T-helper 17 cell (primary cell): Measurements from ENCODE around the gene ENTPD3. TPM values are rescaled to one million over a fixed set of nuclear protein-coding genes. Genes with fewer than 3 reads are reported as not detected.
"Not testable (repeated sequence)": the region's sequence is repeated elsewhere in the genome, so short reads cannot be mapped to it uniquely, and the experiment has no call there.

ENCODE experiments used
- ATAC-seq: fragments of 150-1000 bp; cut with Tn5 transposase; 2 replicates; pipeline ENCODE4 v1.10.0; 2021; ENCODE audit warnings: mild to moderate bottlenecking, moderate library complexity
- DNase-seq, 3 donors: peaks; one replicate each; pipeline versions ENCODE4 v3.0.0 to v3.0.0-alpha.2; 2020 to 2021
- H3K9me3 ChIP-seq: one replicate; pipeline ENCODE4 v1.7.0; 2013; ENCODE audit warnings: low read length, mild to moderate bottlenecking; ENCODE audit not compliant: control insufficient read depth, poor library complexity, severe bottlenecking
- H3K27ac Mint-ChIP-seq: one replicate; pipeline ENCODE4 v1.8.0; 2022; ENCODE audit warnings: mild to moderate bottlenecking, moderate library complexity, mixed read lengths
- H3K27me3 Mint-ChIP-seq: one replicate; pipeline ENCODE4 v1.8.0; 2022; ENCODE audit warnings: mixed read lengths
- H3K36me3 Mint-ChIP-seq: one replicate; pipeline ENCODE4 v1.8.0; 2022; ENCODE audit warnings: low read depth, mixed read lengths
- H3K4me1 Mint-ChIP-seq: one replicate; pipeline ENCODE4 v1.8.0; 2022; ENCODE audit warnings: mild to moderate bottlenecking, mixed read lengths
- H3K4me3 Mint-ChIP-seq: one replicate; pipeline ENCODE4 v1.8.0; 2022; ENCODE audit warnings: mild to moderate bottlenecking, moderate library complexity, mixed read lengths
- total RNA-seq, 4 donors: library from RNA in 2 of 4; stranded (reverse) in 2 of 4; gene quantifications; one replicate each; pipeline ENCODE4 v1.2.3 and lab custom pipeline; 2022 to 2026

ENTPD3 gene
- total RNA-seq, 2 donors from 2014 or later = not detected

DNA sequence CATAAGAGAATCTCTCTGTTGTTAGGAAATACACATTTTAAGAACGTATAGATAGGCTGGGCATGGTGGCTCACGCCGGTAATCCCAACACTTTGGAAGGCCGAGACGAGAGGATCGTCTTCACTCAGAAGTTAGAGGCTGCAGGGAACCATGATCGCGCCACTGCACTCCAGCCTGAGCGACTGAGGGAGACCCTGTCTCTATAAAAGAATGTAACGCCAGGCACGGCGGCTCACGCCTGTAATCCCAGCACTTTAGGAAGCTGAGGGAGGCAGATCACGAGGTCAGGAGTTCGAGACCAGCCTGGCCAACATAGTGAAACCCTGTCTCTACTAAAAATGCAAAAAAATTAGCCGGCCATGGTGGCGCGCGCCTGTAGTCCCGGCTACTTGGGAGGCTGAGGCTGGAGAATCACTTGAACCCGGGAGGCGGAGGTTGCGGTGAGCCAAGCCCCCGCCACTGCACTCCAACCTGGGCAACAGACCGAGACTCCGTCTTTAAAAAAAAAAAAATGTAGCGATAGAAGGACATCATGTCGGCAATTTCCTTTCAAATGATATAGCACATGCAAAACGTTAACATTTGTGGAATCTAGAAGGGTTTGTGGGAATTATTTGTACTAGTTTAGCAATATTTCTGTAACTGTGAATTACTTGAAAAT lies 69.4 kb downstream of the ENTPD3 start:
- H3K4me3 Mint-ChIP-seq = peak overlapping the region; percentile 89
- H3K36me3 Mint-ChIP-seq = peaks cover 2% of the 10 kb centered on the region

DNA sequence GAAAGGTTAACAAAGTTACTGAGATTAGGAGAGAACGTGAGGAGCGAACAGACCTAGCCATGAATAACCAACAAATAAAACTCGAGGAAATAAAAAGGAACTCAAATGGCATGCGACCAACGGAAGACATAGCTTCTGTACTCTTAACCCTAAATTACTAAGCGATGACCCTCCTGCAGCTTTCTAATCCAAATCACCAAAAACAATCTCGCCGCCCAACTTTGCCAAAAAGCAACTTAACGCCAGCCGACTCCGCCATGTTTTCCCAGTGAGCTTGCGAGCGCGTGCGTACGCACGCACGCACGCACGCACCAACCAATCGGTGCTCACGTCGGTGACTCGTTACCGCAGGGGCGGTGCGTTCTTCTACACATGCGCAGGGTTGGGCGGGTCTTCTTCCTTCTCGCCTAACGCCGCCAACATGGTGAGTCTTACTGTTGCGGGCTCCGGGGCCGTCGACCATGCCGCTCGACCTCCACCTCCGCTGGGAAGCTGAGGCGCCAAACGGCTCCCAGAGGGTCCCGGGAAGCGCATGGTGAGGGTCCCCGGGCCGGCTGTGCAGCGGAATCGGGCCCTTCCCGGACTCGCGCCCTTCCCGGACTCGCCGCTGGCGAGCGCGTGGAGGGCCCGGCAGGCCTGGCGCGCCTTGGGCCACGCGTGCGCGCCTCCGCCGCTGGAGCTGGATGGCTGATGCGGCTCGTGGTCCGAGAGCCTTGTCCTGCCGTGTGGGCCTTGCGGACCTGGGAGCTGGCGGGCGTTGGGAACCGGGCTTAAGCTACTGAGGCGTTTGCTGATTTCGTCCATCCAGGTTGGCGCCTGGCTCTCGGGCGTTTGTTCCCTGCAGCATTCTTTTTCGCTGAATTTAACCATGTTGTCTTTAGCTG lies 70.2 kb downstream of the ENTPD3 start, which contains the start of gene RPL14:
TSS of gene RPL14 (plus strand) at position 400 of the 884 bp plus-strand sequence. CDS start at position 533, 133 bp downstream.
- peaks cover 29% of the 10 kb centered on the region for H3K4me1 Mint-ChIP-seq
- H3K9me3 ChIP-seq = no peaks in the 10 kb centered on the region
- peaks cover 2% of the 10 kb centered on the region for H3K36me3 Mint-ChIP-seq
- H3K27ac Mint-ChIP-seq = peak within 1 kb of the TSS; percentile 95
- DNase-seq (peak; percentile 86 to 88 (median 88)), ATAC-seq (peak; percentile 74)
- H3K27me3 Mint-ChIP-seq = no peaks in the 10 kb centered on the region
- H3K4me3 Mint-ChIP-seq = peak within 1 kb of the TSS; percentile 89

More for the DNA sequence above, 69.4 kb downstream of the ENTPD3 start:
- DNase-seq (no peak), ATAC-seq (no peak)
- peak overlapping the region; percentile 95 for H3K27ac Mint-ChIP-seq
- no peaks in the 10 kb centered on the region for H3K27me3 Mint-ChIP-seq
- peaks cover 31% of the 10 kb centered on the region for H3K4me1 Mint-ChIP-seq
- H3K9me3 ChIP-seq = no peaks in the 10 kb centered on the region

DNA sequence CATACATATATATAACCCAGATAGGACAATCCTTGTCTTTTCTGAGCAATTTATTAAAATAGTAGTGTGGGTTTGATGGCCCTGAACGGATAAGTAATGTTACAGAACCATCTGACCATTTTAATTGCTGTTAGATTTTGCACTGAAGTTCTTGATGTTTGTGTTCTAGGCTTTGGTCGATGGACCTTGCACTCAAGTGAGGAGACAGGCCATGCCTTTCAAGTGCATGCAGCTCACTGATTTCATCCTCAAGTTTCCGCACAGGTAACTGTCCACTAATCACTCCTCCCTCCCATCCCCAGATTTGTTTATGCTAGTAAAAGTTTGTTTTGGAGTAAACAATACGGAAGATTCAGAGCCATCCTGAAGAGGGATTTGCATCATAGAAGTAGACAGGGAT lies 71.5 kb downstream of the ENTPD3 start:
- Mint-ChIP-seq H3K27me3 (no peaks in the 10 kb centered on the region), H3K27ac (peak overlapping the region; percentile 95), H3K36me3 (peaks cover 2% of the 10 kb centered on the region), H3K4me3 (peak overlapping the region; percentile 89), H3K4me1 (peaks cover 23% of the 10 kb centered on the region)
- ATAC-seq = no peak
- DNase-seq = no peak
- no peaks in the 10 kb centered on the region for H3K9me3 ChIP-seq

DNA sequence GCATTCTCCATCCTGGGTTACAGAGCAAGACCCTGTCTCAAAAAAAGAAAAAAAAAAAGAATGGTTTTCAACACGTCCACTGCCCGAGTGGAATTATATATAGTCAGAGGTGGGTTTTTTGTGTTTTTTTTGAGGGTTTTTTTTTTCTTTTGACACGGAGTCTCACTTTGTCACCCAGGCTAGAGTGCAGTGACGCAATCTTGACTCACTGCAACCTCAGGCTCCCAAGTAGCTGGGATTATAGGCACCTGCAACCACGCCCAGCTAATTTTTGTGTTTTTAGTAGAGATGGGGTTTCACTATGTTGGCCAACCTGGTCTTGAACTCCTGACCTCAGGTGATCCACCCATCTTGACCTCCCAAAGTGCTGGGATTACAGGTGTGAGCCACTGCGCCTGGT lies 73.5 kb downstream of the ENTPD3 start:
- not testable (repeated sequence) for ATAC-seq, H3K27ac Mint-ChIP-seq, H3K36me3 Mint-ChIP-seq, H3K9me3 ChIP-seq, H3K4me3 Mint-ChIP-seq, H3K27me3 Mint-ChIP-seq, DNase-seq
- H3K4me1 Mint-ChIP-seq = peaks cover 37% of the 10 kb centered on the region

DNA sequence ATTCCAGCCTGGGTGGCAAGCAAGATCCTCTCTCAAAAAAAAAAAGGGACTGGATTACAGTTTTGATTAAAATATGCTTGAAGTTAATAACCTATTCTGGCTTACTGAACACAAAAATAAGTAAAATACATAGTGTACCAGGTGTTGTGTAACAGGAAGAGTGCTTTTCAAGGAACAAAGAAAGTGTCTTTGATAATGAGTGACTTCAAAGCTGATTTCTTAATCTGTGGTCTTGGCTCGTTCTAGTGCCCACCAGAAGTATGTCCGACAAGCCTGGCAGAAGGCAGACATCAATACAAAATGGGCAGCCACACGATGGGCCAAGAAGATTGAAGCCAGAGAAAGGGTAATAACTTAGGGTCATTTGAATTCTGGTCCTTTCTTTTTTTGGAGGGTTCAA lies 74.2 kb downstream of the ENTPD3 start:
- peaks cover 2% of the 10 kb centered on the region for H3K36me3 Mint-ChIP-seq
- ATAC-seq (no peak), DNase-seq (no peak)
- H3K9me3 ChIP-seq = no peaks in the 10 kb centered on the region
- H3K27ac Mint-ChIP-seq = no peak overlapping the region
- no peak overlapping the region for H3K4me3 Mint-ChIP-seq
- peaks cover 37% of the 10 kb centered on the region for H3K4me1 Mint-ChIP-seq
- no peaks in the 10 kb centered on the region for H3K27me3 Mint-ChIP-seq

DNA sequence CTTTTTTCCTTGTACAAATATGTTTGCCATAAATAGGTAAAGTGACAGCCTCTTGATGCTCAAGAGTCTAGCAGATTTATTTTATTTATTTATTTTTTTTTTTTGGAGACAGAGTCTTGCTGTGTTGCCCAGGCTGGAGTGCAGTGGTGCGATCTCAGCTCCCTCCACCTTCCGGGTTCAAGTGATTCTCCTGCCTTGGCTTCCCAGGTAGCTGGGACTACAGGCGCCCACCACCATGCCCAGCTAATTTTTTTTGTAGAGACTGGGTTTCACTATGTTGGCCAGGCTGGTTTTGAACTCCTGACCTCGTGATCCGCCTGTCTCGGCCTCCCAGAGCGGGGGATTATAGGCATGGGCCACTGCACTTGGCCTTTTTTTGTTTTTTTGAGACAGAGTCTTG lies 75.9 kb downstream of the ENTPD3 start:
- H3K36me3 Mint-ChIP-seq, DNase-seq, H3K9me3 ChIP-seq, H3K27ac Mint-ChIP-seq, H3K27me3 Mint-ChIP-seq, H3K4me3 Mint-ChIP-seq, ATAC-seq: not testable (repeated sequence)
- peaks cover 29% of the 10 kb centered on the region for H3K4me1 Mint-ChIP-seq

DNA sequence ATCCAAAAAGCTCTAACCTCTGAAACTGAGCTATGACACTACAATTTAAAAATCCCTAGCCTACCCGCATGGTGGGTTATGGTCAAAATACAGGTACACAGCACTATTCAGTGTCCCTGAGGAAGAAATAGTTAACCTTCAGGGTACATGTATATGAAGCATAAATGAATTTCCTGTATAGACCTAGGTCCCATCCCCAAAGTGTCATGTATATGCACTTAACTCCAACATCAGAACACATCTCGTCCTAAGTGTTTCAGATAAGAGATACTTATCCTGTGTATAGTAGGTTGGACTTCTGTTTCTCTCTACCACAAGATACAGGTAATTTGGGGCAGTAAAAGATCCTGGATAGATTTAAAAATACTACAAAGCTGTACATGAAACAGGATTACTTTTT lies 76.6 kb downstream of the ENTPD3 start:
- DNase-seq (no peak), ATAC-seq (no peak)
- no peaks in the 10 kb centered on the region for H3K9me3 ChIP-seq
- H3K4me1 Mint-ChIP-seq = peaks cover 21% of the 10 kb centered on the region
- no peaks in the 10 kb centered on the region for H3K36me3 Mint-ChIP-seq
- peak overlapping the region; percentile 41 for H3K27ac Mint-ChIP-seq
- peak overlapping the region; percentile 25 for H3K4me3 Mint-ChIP-seq
- H3K27me3 Mint-ChIP-seq = no peaks in the 10 kb centered on the region

DNA sequence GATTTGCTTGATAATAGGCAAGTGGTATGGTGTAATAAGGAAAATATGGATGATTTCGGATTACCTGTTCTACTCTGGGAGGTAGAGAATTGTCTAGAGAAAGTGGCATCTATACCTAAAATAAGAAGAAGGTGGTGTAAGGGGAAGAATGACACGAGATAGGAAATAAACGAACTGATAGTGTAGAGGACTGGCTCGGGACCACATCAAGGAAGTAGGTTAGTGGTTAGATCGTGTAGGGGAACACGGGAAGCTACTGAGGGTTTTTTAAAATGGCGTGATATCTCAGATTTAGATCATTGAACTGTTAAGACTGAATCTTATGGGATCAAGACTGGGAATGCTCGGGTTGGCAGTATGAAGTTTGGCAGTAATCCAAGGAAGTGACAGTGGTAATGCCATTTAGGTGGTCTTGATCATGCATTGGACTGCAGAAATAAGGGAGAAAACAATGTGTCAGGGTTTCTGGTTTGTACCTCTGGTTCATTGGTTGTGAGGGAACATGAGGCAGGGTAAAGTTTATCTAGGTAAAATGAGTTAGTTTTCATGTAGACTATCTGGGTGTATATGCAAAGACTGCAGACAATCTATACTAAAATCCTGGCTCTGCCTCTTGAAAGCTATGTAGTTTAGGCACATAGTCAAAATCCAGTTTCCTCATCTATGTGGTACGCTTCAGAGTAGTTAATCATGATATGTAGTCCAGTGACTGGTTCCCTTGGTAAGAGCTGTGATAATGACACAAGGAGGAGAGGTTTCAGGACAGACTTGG lies 77.5 kb downstream of the ENTPD3 start:
- peaks cover 17% of the 10 kb centered on the region for H3K4me1 Mint-ChIP-seq
- peak overlapping the region; percentile 41 for H3K27ac Mint-ChIP-seq
- H3K36me3 Mint-ChIP-seq = no peaks in the 10 kb centered on the region
- peak overlapping the region; percentile 41 for H3K4me3 Mint-ChIP-seq
- H3K9me3 ChIP-seq = no peaks in the 10 kb centered on the region
- H3K27me3 Mint-ChIP-seq = no peaks in the 10 kb centered on the region
- DNase-seq (no peak), ATAC-seq (peak; percentile 96)

DNA sequence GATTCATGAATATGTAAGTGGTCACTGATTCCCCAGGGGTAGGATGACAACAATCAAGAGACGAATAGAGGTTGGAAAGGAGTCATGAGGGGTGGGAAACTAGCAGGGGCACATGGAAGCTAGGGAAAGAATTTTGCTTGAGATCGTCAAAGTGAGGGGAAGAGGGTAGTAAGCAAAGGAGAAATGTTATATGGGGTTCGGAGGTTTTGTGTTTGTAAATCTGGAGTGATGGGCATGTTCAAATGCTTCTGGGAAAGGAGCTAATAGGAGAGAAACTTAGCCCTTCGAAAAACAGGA lies 78.1 kb downstream of the ENTPD3 start:
- Mint-ChIP-seq H3K27me3 (no peaks in the 10 kb centered on the region), H3K4me3 (no peak overlapping the region), H3K4me1 (peaks cover 17% of the 10 kb centered on the region), H3K36me3 (no peaks in the 10 kb centered on the region), H3K27ac (peak overlapping the region; percentile 41)
- ATAC-seq = no peak
- no peaks in the 10 kb centered on the region for H3K9me3 ChIP-seq
- no peak for DNase-seq

DNA sequence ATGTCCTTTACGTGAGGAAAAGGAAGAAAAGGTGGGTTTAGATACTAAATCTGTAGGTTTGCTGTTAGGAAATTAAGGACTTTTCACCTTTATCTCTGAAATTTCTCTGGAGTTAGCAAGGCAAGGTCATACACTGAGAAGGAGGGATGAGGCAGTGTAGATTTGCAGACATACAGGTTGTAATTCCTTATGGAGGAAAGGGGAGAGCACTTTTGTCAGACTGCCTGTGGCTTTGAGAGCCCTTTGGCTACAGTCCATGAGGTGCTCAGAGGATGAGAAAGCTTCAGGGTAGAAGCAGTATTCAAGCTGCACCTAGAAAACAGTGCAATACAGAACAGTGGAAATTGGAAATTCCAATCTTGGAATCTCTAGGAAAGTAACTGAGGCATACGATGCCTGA lies 78.5 kb downstream of the ENTPD3 start:
- Mint-ChIP-seq H3K4me3 (peak overlapping the region; percentile 13), H3K36me3 (no peaks in the 10 kb centered on the region), H3K27ac (peak overlapping the region; percentile 41), H3K27me3 (no peaks in the 10 kb centered on the region), H3K4me1 (peaks cover 17% of the 10 kb centered on the region)
- H3K9me3 ChIP-seq = no peaks in the 10 kb centered on the region
- ATAC-seq (no peak), DNase-seq (no peak)

DNA sequence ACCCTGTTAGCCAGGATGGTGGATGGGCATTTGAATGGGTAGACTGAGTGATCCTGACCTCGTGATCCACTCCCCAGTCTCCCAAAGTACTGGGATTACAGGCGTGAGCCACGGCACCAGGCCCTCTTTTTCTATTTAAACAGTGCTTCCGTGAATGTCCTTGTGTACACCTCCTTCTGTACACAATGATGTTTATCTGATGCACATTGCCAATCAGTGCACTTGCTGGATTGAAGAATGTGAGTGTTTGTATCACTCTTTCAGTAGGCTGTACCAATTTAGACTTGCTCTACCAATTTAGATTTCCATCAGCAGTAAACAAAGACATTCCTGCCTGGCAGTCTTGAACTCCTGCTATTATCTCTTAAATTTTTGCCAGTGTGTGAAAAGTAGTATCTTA lies 81.0 kb downstream of the ENTPD3 start:
- peaks cover 17% of the 10 kb centered on the region for H3K4me1 Mint-ChIP-seq
- no peak for ATAC-seq
- no peaks in the 10 kb centered on the region for H3K36me3 Mint-ChIP-seq
- H3K27me3 Mint-ChIP-seq = no peaks in the 10 kb centered on the region
- no peak overlapping the region for H3K4me3 Mint-ChIP-seq
- no peak for DNase-seq
- no peaks in the 10 kb centered on the region for H3K9me3 ChIP-seq
- no peak overlapping the region for H3K27ac Mint-ChIP-seq

DNA sequence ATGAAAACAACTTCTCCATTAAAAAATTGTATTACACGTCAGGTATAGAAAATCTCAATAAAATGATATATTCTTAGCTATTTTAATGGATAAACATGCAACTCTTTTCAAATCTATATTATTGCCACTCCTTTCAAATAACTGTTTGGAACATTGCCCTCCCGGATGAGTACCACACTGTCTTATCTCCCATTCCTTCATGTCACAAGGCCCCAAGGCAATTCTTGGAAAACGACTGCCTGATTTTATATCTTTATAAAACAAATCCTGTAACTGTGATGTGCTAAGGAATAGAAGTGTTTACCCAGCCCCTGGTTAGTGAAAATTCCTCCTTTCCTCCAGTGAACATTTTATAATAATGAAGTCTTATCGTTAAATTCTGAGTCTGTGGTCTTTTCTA lies 83.7 kb downstream of the ENTPD3 start:
- Mint-ChIP-seq H3K4me1 (peaks cover 2% of the 10 kb centered on the region), H3K36me3 (no peaks in the 10 kb centered on the region), H3K27ac (no peak overlapping the region), H3K27me3 (no peaks in the 10 kb centered on the region), H3K4me3 (no peak overlapping the region)
- DNase-seq (no peak), ATAC-seq (no peak)
- H3K9me3 ChIP-seq = no peaks in the 10 kb centered on the region
